Mucosa of descending colon (tissue), 3 donors: ENCODE measurements around the gene DPP3. TPM values are rescaled to one million over a fixed set of nuclear protein-coding genes. Genes with fewer than 3 reads are reported as not detected.

Experiments used
- ATAC-seq: fragments of 200-7000 bp; cut with Tn5 transposase; one replicate; pipeline ENCODE4 v1.9.1; 2020; ENCODE audit warnings: mild to moderate bottlenecking, moderate library complexity
- DNase-seq, 3 donors: peaks; one replicate each; pipeline ENCODE4 v3.0.0-alpha.2; 2020
- H3K36me3 ChIP-seq: fragments of 200-600 bp; one replicate; pipeline ENCODE4 v1.8.0; 2021; ENCODE audit warnings: low read depth, mild to moderate bottlenecking
- H3K4me1 ChIP-seq: fragments of 200-600 bp; one replicate; pipeline ENCODE4 v1.8.0; 2021; ENCODE audit warnings: low read depth, mild to moderate bottlenecking
- H3K4me3 ChIP-seq: fragments of 200-600 bp; one replicate; pipeline ENCODE4 v1.8.0; 2021; ENCODE audit warnings: mild to moderate bottlenecking
- H3K9me3 ChIP-seq: fragments of 200-600 bp; one replicate; pipeline ENCODE4 v1.8.0; 2021; ENCODE audit warnings: mild to moderate bottlenecking
- intact Hi-C, 2 donors: fragments of 100-400 bp; cut with DNase I in 1 of 2; cut with micrococcal nuclease in 1 of 2; formaldehyde crosslinking; loops; one replicate each; pipeline versions ENCODE4 v1.11.0 to v1.11.1; 2022; cut with DNase I, micrococcal nuclease
- total RNA-seq, 3 donors: library from RNA; stranded (reverse); fragmentation: NEBNext Ultra II Directional in 2 of 3; extraction: Animal tissue kit (Norgen Biotek cat#: 25700) in 2 of 3; gene quantifications; one replicate each; pipeline versions ENCODE4 v1.2.1 to v1.2.4, GENCODE V29; 2021 to 2023
- TF ChIP-seq, protein P1 (sequence below): fragments of 200-600 bp; IDR thresholded peaks from one replicate; pipeline ENCODE4 v1.8.0; 2022; ENCODE audit warnings: antibody characterized with exemption, mild to moderate bottlenecking
- donor health status: DM: no; HTN: no; CAD: no; lungs with moderate emphysema.
- donor health status: DM: no; HTN: no; CAD: no.
- donor health status: DM: no; HTN: yes; CAD: no.

DPP3 gene
- total RNA-seq, 3 donors from 2014 or later = 37.9 to 92.2 (median 75.5) TPM

DNA sequence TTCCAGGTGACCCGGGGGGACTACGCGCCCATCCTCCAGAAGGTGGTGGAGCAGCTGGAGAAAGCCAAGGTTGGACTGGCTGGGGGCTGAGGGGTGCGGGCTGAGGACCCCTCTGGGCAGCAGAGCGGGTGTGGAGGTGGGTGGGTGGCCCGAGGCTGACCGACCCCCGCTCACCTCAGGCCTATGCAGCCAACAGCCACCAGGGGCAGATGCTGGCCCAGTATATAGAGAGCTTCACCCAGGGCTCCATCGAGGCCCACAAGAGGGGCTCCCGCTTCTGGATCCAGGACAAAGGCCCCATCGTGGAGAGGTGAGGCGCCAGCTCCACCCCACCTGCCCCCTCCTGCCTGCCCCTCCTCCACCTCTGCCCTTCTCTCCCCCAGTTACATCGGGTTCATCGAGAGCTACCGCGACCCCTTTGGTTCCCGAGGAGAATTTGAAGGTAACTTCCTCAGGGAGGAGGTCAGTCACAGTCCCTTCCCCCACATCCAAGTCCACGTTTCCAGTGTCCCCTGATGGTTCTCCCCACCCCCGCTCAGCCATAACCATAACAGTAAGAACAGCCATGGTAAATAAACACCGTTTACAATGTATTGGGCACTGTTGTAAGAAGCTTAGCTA lies 11.2 kb downstream of the DPP3 start:
- no peaks in the 10 kb centered on the region for H3K4me1 ChIP-seq
- no peak overlapping the region for H3K4me3 ChIP-seq
- intact Hi-C loops = no loop called here
- H3K36me3 ChIP-seq = no peaks in the 10 kb centered on the region
- DNase-seq (no peak), ATAC-seq (no peak)
- TF ChIP-seq, protein P1, sequence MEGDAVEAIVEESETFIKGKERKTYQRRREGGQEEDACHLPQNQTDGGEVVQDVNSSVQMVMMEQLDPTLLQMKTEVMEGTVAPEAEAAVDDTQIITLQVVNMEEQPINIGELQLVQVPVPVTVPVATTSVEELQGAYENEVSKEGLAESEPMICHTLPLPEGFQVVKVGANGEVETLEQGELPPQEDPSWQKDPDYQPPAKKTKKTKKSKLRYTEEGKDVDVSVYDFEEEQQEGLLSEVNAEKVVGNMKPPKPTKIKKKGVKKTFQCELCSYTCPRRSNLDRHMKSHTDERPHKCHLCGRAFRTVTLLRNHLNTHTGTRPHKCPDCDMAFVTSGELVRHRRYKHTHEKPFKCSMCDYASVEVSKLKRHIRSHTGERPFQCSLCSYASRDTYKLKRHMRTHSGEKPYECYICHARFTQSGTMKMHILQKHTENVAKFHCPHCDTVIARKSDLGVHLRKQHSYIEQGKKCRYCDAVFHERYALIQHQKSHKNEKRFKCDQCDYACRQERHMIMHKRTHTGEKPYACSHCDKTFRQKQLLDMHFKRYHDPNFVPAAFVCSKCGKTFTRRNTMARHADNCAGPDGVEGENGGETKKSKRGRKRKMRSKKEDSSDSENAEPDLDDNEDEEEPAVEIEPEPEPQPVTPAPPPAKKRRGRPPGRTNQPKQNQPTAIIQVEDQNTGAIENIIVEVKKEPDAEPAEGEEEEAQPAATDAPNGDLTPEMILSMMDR = no peak
- no peaks in the 10 kb centered on the region for H3K9me3 ChIP-seq

DNA sequence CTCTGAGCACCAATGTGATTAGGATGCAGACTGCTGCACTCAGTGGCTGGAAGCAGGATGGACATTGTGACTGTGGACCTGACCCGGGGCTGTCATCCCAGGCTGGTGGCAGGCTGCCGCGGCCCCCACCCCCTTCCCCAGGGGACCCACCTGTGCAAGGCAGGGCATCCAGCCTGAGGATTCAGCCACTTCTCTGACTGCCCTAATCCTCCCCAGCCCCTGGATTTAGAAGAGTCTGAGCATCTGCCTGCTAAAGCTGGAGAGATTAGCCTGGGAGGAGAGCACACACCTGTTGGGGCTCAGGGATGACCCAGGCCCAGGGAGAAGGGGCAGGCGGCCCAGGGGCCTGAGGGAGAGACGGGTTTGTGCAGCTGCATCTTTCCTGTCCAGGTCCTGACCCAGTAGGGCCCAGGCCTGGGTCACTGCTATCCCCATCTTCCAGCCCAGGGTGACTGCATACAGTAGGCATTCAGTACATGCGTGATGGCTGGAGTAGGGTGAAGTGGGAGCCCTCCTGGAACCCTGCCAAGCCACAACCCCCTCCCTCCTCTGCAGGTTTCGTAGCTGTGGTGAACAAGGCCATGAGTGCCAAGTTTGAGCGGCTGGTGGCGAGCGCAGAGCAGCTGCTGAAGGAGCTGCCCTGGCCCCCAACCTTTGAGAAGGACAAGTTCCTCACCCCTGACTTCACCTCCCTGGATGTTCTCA lies 12.1 kb downstream of the DPP3 start:
- TF ChIP-seq, protein P1 = no peak
- no peaks in the 10 kb centered on the region for H3K4me1 ChIP-seq
- no peaks in the 10 kb centered on the region for H3K9me3 ChIP-seq
- H3K4me3 ChIP-seq = no peak overlapping the region
- ATAC-seq = no peak
- H3K36me3 ChIP-seq = no peaks in the 10 kb centered on the region
- intact Hi-C loops = no loop called here
- DNase-seq = no peak

DNA sequence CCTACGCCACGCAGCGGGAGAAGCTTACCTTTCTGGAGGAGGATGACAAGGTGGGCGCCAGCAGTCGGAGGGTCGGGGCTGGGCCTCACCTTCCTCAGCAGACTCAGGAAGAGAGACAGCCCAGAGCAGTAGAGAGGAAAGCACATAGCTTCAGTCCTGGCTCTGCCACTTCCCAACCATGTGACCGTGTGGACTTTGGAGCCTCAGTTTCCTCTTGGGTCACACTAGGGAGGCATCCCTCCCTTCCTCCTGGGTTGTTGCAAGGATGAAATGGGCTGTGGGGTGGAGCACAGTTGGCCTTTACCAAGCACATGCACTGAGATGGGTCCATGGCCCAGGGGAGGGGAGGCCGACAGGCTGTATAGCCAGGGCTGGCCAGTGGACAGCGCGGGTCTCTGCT lies 12.9 kb downstream of the DPP3 start:
- no peak for DNase-seq
- Histone ChIP-seq H3K4me3 (no peak overlapping the region), H3K9me3 (no peaks in the 10 kb centered on the region), H3K36me3 (no peaks in the 10 kb centered on the region), H3K4me1 (no peaks in the 10 kb centered on the region)
- TF ChIP-seq, protein P1 = no peak
- intact Hi-C loops = no loop called here
- ATAC-seq = peak; percentile 68

DNA sequence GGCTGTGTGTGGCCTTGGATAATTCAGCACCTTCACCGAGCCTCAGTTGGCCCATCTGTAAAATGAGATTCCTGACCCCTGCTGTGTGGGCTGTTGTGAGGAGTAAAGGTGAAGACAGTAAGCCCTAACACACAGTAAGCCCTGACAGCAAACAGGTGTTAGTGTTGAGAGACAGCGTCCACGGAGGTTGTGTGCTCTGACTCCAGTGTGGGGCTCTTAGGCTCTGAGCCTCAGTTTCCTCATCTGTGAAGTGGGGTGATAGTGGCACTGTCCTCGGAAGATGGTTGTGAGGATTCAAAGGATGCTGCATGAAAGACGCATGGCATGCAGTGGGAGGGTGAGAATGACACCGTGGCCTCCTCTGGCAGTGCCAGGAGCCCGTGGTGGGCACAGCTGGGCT lies 14.2 kb downstream of the DPP3 start:
- Histone ChIP-seq H3K4me1 (no peaks in the 10 kb centered on the region), H3K9me3 (no peaks in the 10 kb centered on the region), H3K4me3 (no peak overlapping the region), H3K36me3 (no peaks in the 10 kb centered on the region)
- DNase-seq = no peak
- intact Hi-C loops = no loop called here
- TF ChIP-seq, protein P1 = no peak
- ATAC-seq = no peak

DNA sequence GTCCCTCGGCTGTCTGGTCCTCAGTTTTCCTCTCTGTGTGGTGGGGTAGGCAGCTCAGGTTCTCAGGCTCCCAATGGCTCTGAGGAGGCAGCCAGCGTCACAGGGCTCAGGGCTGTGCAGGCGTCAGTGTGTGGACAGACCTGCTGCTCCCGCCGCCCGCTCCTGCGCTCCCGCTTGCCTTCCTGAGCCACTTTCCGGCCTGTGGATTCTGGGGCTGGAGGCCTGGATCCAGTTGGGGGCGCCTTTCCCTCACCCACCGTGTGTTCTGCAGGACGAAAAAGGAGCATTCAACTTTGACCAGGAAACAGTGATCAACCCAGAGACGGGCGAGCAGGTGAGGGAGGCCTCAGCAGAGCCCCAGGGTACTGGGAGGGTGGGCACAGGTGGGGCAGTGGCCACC lies 14.7 kb downstream of the DPP3 start:
- Histone ChIP-seq H3K4me1 (no peaks in the 10 kb centered on the region), H3K4me3 (no peak overlapping the region), H3K36me3 (no peaks in the 10 kb centered on the region), H3K9me3 (no peaks in the 10 kb centered on the region)
- ATAC-seq (no peak), DNase-seq (no peak)
- TF ChIP-seq, protein P1 = no peak
- intact Hi-C loops = no loop called here
